ENCODE data around the gene ACTN1. TPM values are rescaled to one million over a fixed set of nuclear protein-coding genes. Genes with fewer than 3 reads are reported as not detected.

ACTN1 gene
- total RNA-seq, 1 experiment from 2014 or later, result 148 TPM

GRCh38 chr14:68834816-68835215 is 144.3 kb downstream of the ACTN1 start:
- H3K4me3 ChIP-seq (ENCODE audit: low read depth, low read length, poor library complexity, severe bottlenecking), result no peak overlapping the region
- TF ChIP-seq CTCF (conservative IDR thresholded peaks at IDR 0.05; ENCODE audit: low read depth, low read length), result no peak
- TF ChIP-seq EZH2 (IDR thresholded peaks at IDR 0.05; ENCODE audit: borderline replicate concordance, low read depth, low read length, poor library complexity, severe bottlenecking), result no peak
- H3K36me3 ChIP-seq (ENCODE audit: insufficient read depth, low read length, poor library complexity, severe bottlenecking), result no peaks in the 10 kb centered on the region
- H3K27ac ChIP-seq (ENCODE audit: low read depth, low read length, poor library complexity, severe bottlenecking), result no peak overlapping the region
- no peaks in the 10 kb centered on the region for H3K27me3 ChIP-seq (replicated peaks; ENCODE audit: insufficient read depth, low read depth, low read length, poor library complexity)
- no peaks in the 10 kb centered on the region for H3K4me1 ChIP-seq (ENCODE audit: insufficient read depth, low read length, poor library complexity, severe bottlenecking)
- H3K9me3 ChIP-seq (ENCODE audit: low read depth, low read length, poor library complexity, severe bottlenecking), result peaks cover 6% of the 10 kb centered on the region
- BruUV-seq (replicated peaks), result no TSS peak
- no peak for DNase-seq (ENCODE audit: low spot score)
- CTCF ChIA-PET, result no interaction called here
- intact Hi-C loops (cut with micrococcal nuclease; ENCODE audit: unreplicated experiment), result no loop called here
- POLR2A ChIA-PET (ENCODE audit: low non-redundant PET), result no interaction called here

- H3K4me3 ChIP-seq (ENCODE audit: low read depth, low read length, poor library complexity, severe bottlenecking), result no peak overlapping the region
- intact Hi-C loops (cut with micrococcal nuclease; ENCODE audit: unreplicated experiment), result no loop called here
- no peak for TF ChIP-seq CTCF (conservative IDR thresholded peaks at IDR 0.05; ENCODE audit: low read depth, low read length)
- TF ChIP-seq EZH2 (IDR thresholded peaks at IDR 0.05; ENCODE audit: borderline replicate concordance, low read depth, low read length, poor library complexity, severe bottlenecking), result no peak
- no peak for DNase-seq (ENCODE audit: low spot score)
- no peaks in the 10 kb centered on the region for H3K36me3 ChIP-seq (ENCODE audit: insufficient read depth, low read length, poor library complexity, severe bottlenecking)
- ChIA-PET POLR2A (ENCODE audit: low non-redundant PET) (no interaction called here), CTCF (no interaction called here)
- H3K27ac ChIP-seq (ENCODE audit: low read depth, low read length, poor library complexity, severe bottlenecking), result no peak overlapping the region
- no TSS peak for BruUV-seq (replicated peaks)
- H3K4me1 ChIP-seq (ENCODE audit: insufficient read depth, low read length, poor library complexity, severe bottlenecking), result no peaks in the 10 kb centered on the region
- H3K9me3 ChIP-seq (ENCODE audit: low read depth, low read length, poor library complexity, severe bottlenecking), result no peaks in the 10 kb centered on the region
- H3K27me3 ChIP-seq (replicated peaks; ENCODE audit: insufficient read depth, low read depth, low read length, poor library complexity), result no peaks in the 10 kb centered on the region
Observed at GRCh38 chr14:68828698-68829097, 150.4 kb downstream of the ACTN1 start.

GRCh38 chr14:68825729-68826128 is 153.4 kb downstream of the ACTN1 start:
- Histone ChIP-seq H3K36me3 (ENCODE audit: insufficient read depth, low read length, poor library complexity, severe bottlenecking) (no peaks in the 10 kb centered on the region), H3K27me3 (replicated peaks; ENCODE audit: insufficient read depth, low read depth, low read length, poor library complexity) (no peaks in the 10 kb centered on the region), H3K4me3 (ENCODE audit: low read depth, low read length, poor library complexity, severe bottlenecking) (no peak overlapping the region), H3K9me3 (ENCODE audit: low read depth, low read length, poor library complexity, severe bottlenecking) (no peaks in the 10 kb centered on the region), H3K27ac (ENCODE audit: low read depth, low read length, poor library complexity, severe bottlenecking) (no peak overlapping the region), H3K4me1 (ENCODE audit: insufficient read depth, low read length, poor library complexity, severe bottlenecking) (no peaks in the 10 kb centered on the region)
- CTCF ChIA-PET, result interaction anchor here (1.3 to 1.4 kb wide), 3 partner anchors 9 to 892 kb away, joined by 4 to 5 read pairs (median 4); no protein-coding TSS in a partner anchor
- POLR2A ChIA-PET (ENCODE audit: low non-redundant PET), result interaction anchor here (0.9 kb wide), 1 partner anchor 32 kb away, joined by 3 read pairs; the partner anchor contains the start of gene ZFP36L1
- intact Hi-C loops (cut with micrococcal nuclease; ENCODE audit: unreplicated experiment), result no loop called here
- no TSS peak for BruUV-seq (replicated peaks)
- TF ChIP-seq EZH2 (IDR thresholded peaks at IDR 0.05; ENCODE audit: borderline replicate concordance, low read depth, low read length, poor library complexity, severe bottlenecking) (no peak), CTCF (conservative IDR thresholded peaks at IDR 0.05; ENCODE audit: low read depth, low read length) (no peak)
- no peak for DNase-seq (ENCODE audit: low spot score)
